HFFc6 (cell line): ENCODE results near the gene CELF4. TPM values are rescaled to one million over a fixed set of nuclear protein-coding genes. Genes with fewer than 3 reads are reported as not detected.

Experiments used
- DNase-seq: peaks from one replicate; pipeline ENCODE4 v3.0.0-alpha.2; 2018
- H3K27ac Mint-ChIP-seq: 2 replicates; pipeline ENCODE4 v1.8.0; 2020; ENCODE audit warnings: mild to moderate bottlenecking, mixed read lengths
- H3K27me3 Mint-ChIP-seq: 2 replicates; pipeline ENCODE4 v1.8.0; 2021; ENCODE audit warnings: mild to moderate bottlenecking, moderate library complexity, mixed read lengths; ENCODE audit not compliant: insufficient read depth
- H3K36me3 Mint-ChIP-seq: 2 replicates; pipeline ENCODE4 v1.8.0; 2021; ENCODE audit warnings: low read depth, mixed read lengths
- H3K4me1 Mint-ChIP-seq: 2 replicates; pipeline ENCODE4 v1.8.0; 2020; ENCODE audit warnings: low read depth, mixed read lengths
- H3K4me3 Mint-ChIP-seq: 2 replicates; pipeline ENCODE4 v1.8.0; 2020; ENCODE audit warnings: mild to moderate bottlenecking, moderate library complexity, mixed read lengths
- H3K9me3 Mint-ChIP-seq: 2 replicates; pipeline ENCODE4 v1.8.0; 2020; ENCODE audit warnings: mild to moderate bottlenecking, mixed read lengths
- total RNA-seq, 6 experiments: library from RNA; stranded (reverse); fragmentation: NEBNext Ultra II Directional; extraction: Animal tissue kit (Norgen Biotek cat#: 25700); gene quantifications; 2 replicates in 1 of 6; 3 replicates in 5 of 6; pipeline ENCODE4 v1.2.3, GENCODE V29; 2021
- TF ChIP-seq, protein P1 (sequence below): fragments of 200-600 bp; sonication (generic); IDR thresholded peaks from 2 replicates; pipeline ENCODE4 v1.5.0; 2021; ENCODE audit warnings: antibody characterized with exemption, mild to moderate bottlenecking

Gene CELF4
- total RNA-seq, 6 experiments from 2014 or later = not detected

DNA sequence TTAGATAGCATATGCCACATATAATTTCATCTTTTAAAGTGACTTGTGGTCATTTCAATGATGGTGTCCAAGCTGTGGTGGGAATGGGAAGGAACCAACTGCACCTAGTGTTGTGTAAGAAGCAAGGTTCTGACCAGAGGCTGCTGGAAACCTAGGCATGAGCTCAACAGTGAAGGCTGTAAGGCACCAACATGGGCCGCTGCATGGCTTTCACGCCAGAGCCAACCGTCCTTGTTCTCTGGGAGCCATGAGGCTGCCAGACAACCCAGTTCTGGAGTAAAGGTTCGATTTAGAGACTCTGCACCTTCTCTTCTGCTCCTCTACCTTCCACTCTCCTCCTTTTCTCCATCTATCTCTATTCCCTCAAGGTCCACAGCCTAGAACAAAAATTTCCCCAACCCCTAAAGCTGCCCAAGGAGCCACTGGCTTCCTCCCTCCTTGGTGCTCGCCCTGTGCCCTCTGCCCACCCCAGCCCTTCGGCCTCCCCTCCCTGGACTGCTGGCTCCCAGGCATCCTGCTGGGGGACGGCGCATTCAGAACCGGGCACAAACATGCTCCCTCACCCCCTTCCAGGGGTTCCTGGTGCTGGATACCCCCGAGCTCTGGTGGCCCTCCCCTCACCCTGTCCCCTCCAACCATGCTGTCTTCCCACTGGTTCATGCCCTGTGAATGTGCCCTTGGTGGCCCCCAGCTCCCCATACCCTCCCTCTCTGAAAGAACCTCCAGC lies 305.1 kb downstream of the CELF4 start:
- H3K27me3 Mint-ChIP-seq = peaks cover 24% of the 10 kb centered on the region
- H3K4me3 Mint-ChIP-seq = no peak overlapping the region
- no peak for DNase-seq
- TF ChIP-seq, protein P1, sequence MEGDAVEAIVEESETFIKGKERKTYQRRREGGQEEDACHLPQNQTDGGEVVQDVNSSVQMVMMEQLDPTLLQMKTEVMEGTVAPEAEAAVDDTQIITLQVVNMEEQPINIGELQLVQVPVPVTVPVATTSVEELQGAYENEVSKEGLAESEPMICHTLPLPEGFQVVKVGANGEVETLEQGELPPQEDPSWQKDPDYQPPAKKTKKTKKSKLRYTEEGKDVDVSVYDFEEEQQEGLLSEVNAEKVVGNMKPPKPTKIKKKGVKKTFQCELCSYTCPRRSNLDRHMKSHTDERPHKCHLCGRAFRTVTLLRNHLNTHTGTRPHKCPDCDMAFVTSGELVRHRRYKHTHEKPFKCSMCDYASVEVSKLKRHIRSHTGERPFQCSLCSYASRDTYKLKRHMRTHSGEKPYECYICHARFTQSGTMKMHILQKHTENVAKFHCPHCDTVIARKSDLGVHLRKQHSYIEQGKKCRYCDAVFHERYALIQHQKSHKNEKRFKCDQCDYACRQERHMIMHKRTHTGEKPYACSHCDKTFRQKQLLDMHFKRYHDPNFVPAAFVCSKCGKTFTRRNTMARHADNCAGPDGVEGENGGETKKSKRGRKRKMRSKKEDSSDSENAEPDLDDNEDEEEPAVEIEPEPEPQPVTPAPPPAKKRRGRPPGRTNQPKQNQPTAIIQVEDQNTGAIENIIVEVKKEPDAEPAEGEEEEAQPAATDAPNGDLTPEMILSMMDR = no peak
- no peaks in the 10 kb centered on the region for H3K9me3 Mint-ChIP-seq
- no peak overlapping the region for H3K27ac Mint-ChIP-seq
- H3K36me3 Mint-ChIP-seq = no peaks in the 10 kb centered on the region
- H3K4me1 Mint-ChIP-seq = no peaks in the 10 kb centered on the region

DNA sequence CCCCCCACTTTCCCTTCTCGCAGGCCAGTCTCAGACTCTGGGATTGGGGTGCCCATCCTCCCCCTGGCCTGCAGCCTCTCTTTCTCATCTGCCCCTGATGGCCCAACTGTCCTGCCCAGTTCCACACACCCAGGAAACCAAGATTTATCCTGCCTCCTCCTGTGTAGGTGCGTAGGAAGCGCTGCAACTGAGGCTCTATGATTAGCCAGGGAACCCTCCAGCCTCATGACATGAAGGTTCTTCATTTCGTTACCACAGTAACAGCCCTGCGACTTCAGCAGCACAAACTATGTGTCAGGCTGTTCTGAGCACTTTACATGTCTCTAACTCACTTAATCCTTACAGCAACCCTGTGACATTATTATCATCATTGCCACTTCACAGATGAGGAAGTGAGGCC lies 305.9 kb downstream of the CELF4 start:
- no peak for DNase-seq
- Mint-ChIP-seq H3K4me3 (no peak overlapping the region), H3K36me3 (no peaks in the 10 kb centered on the region), H3K27ac (no peak overlapping the region), H3K27me3 (peaks cover 29% of the 10 kb centered on the region), H3K9me3 (no peaks in the 10 kb centered on the region), H3K4me1 (no peaks in the 10 kb centered on the region)
- TF ChIP-seq, protein P1 = no peak

DNA sequence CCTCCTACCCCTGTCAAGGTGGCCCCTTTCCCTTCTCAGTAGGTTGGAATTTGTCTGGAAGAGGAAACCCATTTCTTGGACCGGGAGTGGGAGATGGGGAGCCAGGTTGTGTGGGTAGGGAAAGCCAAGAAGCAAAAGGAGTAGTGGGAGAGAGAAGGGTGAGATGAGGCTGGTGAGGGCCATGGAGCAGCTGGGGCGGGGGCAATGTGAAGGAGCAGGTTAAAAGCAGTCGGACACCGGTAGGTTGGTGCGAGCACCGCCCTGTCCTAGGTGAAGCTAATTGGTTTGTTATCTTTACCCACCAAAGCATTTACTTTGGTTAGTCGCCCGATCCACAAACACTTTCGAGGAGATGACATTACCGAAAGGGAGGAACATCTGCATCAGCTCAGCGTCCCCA lies 306.8 kb downstream of the CELF4 start:
- DNase-seq = no peak
- TF ChIP-seq, protein P1 = no peak
- Mint-ChIP-seq H3K4me3 (no peak overlapping the region), H3K36me3 (no peaks in the 10 kb centered on the region), H3K27me3 (peaks cover 30% of the 10 kb centered on the region), H3K9me3 (no peaks in the 10 kb centered on the region), H3K27ac (no peak overlapping the region), H3K4me1 (no peaks in the 10 kb centered on the region)

DNA sequence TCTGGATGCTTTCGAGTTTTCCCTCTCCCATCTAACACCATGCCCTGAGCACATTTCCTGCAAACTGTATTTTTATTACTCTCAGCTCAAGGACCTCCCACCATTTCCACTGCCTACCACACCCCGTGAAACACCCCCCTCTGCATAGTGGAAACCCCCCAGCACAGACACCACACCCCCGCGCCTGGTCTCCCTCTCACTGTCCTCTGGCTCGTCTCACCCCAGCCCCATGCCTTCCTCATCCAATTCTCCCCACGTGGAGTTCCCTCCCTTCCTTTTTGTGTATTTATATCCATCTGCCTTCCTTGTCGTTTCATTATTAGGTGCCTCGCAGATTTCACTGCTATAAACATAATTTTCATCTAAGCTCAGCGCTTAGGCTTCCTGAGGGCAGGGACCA lies 307.5 kb downstream of the CELF4 start:
- H3K9me3 Mint-ChIP-seq = no peaks in the 10 kb centered on the region
- peaks cover 31% of the 10 kb centered on the region for H3K27me3 Mint-ChIP-seq
- H3K4me3 Mint-ChIP-seq = no peak overlapping the region
- TF ChIP-seq, protein P1 = no peak
- no peaks in the 10 kb centered on the region for H3K36me3 Mint-ChIP-seq
- no peaks in the 10 kb centered on the region for H3K4me1 Mint-ChIP-seq
- no peak overlapping the region for H3K27ac Mint-ChIP-seq
- DNase-seq = no peak

DNA sequence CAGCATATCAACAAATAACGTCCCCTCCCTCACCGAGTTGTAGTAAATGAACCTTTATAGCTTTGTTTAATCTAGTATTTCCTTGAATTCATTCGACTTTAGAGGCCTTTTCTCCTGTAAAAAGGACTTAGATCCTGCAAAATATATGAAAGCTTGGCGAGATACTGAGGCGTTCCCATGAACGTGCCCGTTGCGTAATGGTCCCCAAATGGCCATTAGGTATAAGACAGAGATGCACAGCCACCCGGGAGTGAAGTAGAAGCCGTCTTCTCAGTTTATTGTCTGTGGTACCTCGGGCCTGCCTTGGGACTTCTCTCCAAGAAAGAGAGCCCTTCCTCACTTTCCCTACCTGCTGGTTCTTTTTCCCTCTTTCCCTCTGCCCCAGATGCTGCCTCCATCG lies 310.6 kb downstream of the CELF4 start:
- no peak for DNase-seq
- Mint-ChIP-seq H3K4me3 (no peak overlapping the region), H3K27ac (no peak overlapping the region), H3K36me3 (no peaks in the 10 kb centered on the region), H3K9me3 (no peaks in the 10 kb centered on the region), H3K27me3 (peaks cover 45% of the 10 kb centered on the region), H3K4me1 (no peaks in the 10 kb centered on the region)
- TF ChIP-seq, protein P1 = no peak
